Endothelial cell (in vitro differentiated cells): ENCODE measurements around the gene COL6A6. TPM values are rescaled to one million over a fixed set of nuclear protein-coding genes. Genes with fewer than 3 reads are reported as not detected.

ENCODE experiments used
- DNase-seq: peaks from one replicate; pipeline ENCODE4 v3.0.0; 2021; ENCODE audit warnings: low spot score
- H3K27ac Mint-ChIP-seq: one replicate; pipeline ENCODE4 v1.8.0; 2021; ENCODE audit warnings: mixed read lengths, inconsistent platforms; ENCODE audit not compliant: unreplicated experiment
- H3K27me3 Mint-ChIP-seq: one replicate; pipeline ENCODE4 v1.8.0; 2021; ENCODE audit warnings: mild to moderate bottlenecking, moderate library complexity, mixed read lengths, inconsistent platforms; ENCODE audit not compliant: unreplicated experiment
- H3K36me3 Mint-ChIP-seq: one replicate; pipeline ENCODE4 v1.8.0; 2021; ENCODE audit warnings: mild to moderate bottlenecking, low read depth, mixed read lengths, inconsistent platforms; ENCODE audit not compliant: unreplicated experiment
- H3K4me1 Mint-ChIP-seq: one replicate; pipeline ENCODE4 v1.8.0; 2021; ENCODE audit warnings: mild to moderate bottlenecking, mixed read lengths, inconsistent platforms; ENCODE audit not compliant: unreplicated experiment
- H3K4me3 Mint-ChIP-seq: one replicate; pipeline ENCODE4 v1.8.0; 2021; ENCODE audit warnings: mild to moderate bottlenecking, mixed read lengths, inconsistent platforms; ENCODE audit not compliant: unreplicated experiment
- H3K9me3 Mint-ChIP-seq: one replicate; pipeline ENCODE4 v1.8.0; 2021; ENCODE audit warnings: mixed read lengths, inconsistent platforms; ENCODE audit not compliant: unreplicated experiment
- total RNA-seq: library from RNA; stranded (reverse); fragmentation: NEBNext Ultra II Directional; extraction: Animal tissue kit (Norgen Biotek cat#: 25700); gene quantifications from one replicate; pipeline ENCODE4 v1.2.1, GENCODE V29; 2021; ENCODE audit not compliant: unreplicated experiment
- TF ChIP-seq, protein P1 (sequence below): fragments of 200-600 bp; sonication (generic); IDR thresholded peaks from one replicate; pipeline ENCODE4 v1.5.0; 2021; ENCODE audit warnings: antibody characterized with exemption; ENCODE audit not compliant: unreplicated experiment

COL6A6 gene
- total RNA-seq, 1 donor from 2014 or later = 0.49 TPM

- DNase-seq = no peak
- Mint-ChIP-seq H3K9me3 (no peaks in the 10 kb centered on the region), H3K36me3 (no peaks in the 10 kb centered on the region), H3K4me1 (no peaks in the 10 kb centered on the region), H3K27me3 (no peaks in the 10 kb centered on the region), H3K27ac (no peak overlapping the region), H3K4me3 (no peak overlapping the region)
- TF ChIP-seq, protein P1, sequence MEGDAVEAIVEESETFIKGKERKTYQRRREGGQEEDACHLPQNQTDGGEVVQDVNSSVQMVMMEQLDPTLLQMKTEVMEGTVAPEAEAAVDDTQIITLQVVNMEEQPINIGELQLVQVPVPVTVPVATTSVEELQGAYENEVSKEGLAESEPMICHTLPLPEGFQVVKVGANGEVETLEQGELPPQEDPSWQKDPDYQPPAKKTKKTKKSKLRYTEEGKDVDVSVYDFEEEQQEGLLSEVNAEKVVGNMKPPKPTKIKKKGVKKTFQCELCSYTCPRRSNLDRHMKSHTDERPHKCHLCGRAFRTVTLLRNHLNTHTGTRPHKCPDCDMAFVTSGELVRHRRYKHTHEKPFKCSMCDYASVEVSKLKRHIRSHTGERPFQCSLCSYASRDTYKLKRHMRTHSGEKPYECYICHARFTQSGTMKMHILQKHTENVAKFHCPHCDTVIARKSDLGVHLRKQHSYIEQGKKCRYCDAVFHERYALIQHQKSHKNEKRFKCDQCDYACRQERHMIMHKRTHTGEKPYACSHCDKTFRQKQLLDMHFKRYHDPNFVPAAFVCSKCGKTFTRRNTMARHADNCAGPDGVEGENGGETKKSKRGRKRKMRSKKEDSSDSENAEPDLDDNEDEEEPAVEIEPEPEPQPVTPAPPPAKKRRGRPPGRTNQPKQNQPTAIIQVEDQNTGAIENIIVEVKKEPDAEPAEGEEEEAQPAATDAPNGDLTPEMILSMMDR = no peak
These were observed 48.2 kb downstream of the COL6A6 start for GRCh38 chr3:130565224-130565623.

Other genes starting within 250 kb of the COL6A6 start
- not detected for gene COL6A5, start 171.5 kb upstream of the COL6A6 start, total RNA-seq
- gene PIK3R4, start 229.7 kb downstream of the COL6A6 start, total RNA-seq = 24.0 TPM